Measurements from ENCODE around the gene EFCAB12. TPM values are rescaled to one million over a fixed set of nuclear protein-coding genes. Genes with fewer than 3 reads are reported as not detected.

Gene EFCAB12
- total RNA-seq, 1 donor from 2014 or later = 0.63 TPM

DNA sequence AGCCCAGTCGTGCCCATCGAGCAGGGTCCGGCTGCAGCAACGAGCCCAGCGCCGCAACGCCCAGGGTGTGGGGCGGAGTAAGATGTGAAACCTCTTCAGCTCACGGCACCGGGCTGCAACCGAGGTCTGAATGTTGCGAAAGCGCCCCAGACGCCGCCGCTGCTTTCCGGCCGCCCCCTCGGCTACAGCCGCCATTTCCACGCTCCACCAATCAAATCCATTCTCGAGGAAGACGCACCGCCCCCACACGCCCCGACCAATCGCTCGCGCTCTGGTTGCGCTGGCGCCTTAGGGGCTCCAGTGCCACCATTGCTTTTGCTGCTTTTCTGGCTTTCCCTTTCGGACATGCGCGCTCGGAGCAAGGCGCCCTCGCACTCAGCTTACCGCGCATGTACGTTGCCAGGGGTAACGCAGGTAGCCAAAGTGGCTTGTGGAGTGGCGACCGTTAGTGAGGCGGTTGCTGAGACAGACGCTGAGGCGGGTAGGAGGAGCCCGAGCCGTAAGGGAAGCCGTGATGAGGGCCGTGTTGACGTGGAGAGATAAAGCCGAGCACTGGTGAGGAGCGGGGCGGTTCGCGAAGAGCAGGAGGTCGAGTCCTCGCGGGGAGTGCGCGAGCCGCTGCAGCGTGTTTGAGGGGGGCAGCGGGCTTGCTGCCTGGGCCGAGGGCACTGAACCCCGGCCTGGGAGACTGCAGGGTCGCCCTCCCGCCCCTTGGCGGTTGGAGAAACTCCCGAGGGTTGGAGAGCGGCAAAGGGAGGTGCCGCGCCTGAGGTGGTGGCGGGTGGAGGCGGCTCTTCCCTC is 11.6 kb upstream of the EFCAB12 start, which contains the start of the genes IFT122 and MBD4:
IFT122 (plus strand) TSS at position 408 of the 801 bp plus-strand sequence; CDS start at position 515, 107 bp downstream.
MBD4 (minus strand) TSS at position 132 of the 801 bp plus-strand sequence; CDS start at position 17, 115 bp downstream.
- intact Hi-C loops (cut with micrococcal nuclease) = loop anchor here (1.0 to 10.0 kb wide), 8 partner anchors 12 to 790 kb away; partner anchors contain the start of genes CNBP, EFCAB12, RPN1 and TMCC1
- no peaks in the 10 kb centered on the region for H3K27me3 Mint-ChIP-seq
- H3K27ac Mint-ChIP-seq = peak within 1 kb of the TSS; percentile 99
- peaks cover 55% of the 10 kb centered on the region for H3K4me1 Mint-ChIP-seq
- H3K9me3 Mint-ChIP-seq = no peaks in the 10 kb centered on the region
- DNase-seq = peak; percentile 100
- H3K36me3 Mint-ChIP-seq (ENCODE audit: low read depth) = peaks cover 35% of the 10 kb centered on the region
- peak within 1 kb of the TSS; percentile 94 for H3K4me3 Mint-ChIP-seq

DNA sequence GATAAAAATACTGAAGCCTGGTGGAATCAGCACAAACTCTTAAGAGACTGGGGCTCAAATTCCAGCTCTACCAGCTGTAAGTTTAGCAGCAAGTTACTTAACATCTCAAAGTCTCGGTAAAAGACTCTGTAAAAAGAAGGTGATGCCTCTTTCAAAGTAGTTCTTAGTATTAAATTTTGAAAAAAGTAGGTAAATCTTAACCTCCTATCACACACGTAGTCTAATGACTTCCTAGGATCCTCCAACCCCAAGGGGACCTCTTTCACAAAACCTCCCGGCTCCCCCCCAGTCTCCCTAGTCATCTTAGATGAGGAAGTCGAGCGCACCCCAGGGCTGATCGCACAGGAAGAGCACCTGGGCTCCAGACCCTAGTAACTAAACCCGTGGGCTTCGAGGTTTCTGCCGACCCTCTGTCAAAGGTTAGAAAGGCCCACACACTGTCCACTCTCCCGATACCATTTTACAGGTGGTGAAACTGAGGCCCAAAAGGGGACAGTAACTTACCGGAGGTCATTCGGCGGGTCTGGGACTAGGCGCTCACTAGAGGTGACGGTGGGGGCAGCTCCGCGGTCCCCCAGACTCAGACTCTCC is 10.9 kb upstream of the EFCAB12 start:
- intact Hi-C loops (cut with micrococcal nuclease) = loop anchor here (10.0 kb wide), 1 partner anchor 255 kb away; the partner anchor contains the start of gene CNBP
- H3K27ac Mint-ChIP-seq = peak overlapping the region; percentile 99
- H3K9me3 Mint-ChIP-seq = no peaks in the 10 kb centered on the region
- DNase-seq = peak; percentile 85
- no peaks in the 10 kb centered on the region for H3K27me3 Mint-ChIP-seq
- peaks cover 59% of the 10 kb centered on the region for H3K4me1 Mint-ChIP-seq
- H3K36me3 Mint-ChIP-seq (ENCODE audit: low read depth) = peaks cover 39% of the 10 kb centered on the region
- peak overlapping the region; percentile 94 for H3K4me3 Mint-ChIP-seq

DNA sequence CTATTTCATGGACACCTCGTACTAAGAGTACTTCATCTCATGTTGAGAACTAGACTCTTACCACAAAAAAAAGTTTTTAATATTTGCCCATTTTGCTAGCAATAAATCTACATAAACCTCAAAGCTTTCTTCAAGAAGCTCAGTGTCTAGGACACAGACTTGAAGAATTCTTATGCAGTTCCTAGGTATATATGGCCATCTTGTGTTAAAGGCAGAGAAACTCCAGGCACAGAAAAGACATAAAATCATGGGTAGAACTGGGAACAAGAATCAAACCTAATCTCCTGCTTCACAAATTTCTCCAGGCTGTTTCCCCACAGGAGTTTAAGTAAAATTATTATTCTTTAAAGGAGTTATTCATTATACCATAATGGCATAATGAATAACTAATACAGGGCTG is 6.9 kb upstream of the EFCAB12 start:
- H3K9me3 Mint-ChIP-seq = no peaks in the 10 kb centered on the region
- no peak overlapping the region for H3K27ac Mint-ChIP-seq
- H3K4me1 Mint-ChIP-seq = peaks cover 43% of the 10 kb centered on the region
- intact Hi-C loops (cut with micrococcal nuclease) = loop anchor here (10.0 kb wide), 1 partner anchor 251 kb away; the partner anchor contains the start of gene CNBP
- H3K36me3 Mint-ChIP-seq (ENCODE audit: low read depth) = peaks cover 69% of the 10 kb centered on the region
- H3K4me3 Mint-ChIP-seq = peak overlapping the region; percentile 50
- no peak for DNase-seq
- no peaks in the 10 kb centered on the region for H3K27me3 Mint-ChIP-seq

DNA sequence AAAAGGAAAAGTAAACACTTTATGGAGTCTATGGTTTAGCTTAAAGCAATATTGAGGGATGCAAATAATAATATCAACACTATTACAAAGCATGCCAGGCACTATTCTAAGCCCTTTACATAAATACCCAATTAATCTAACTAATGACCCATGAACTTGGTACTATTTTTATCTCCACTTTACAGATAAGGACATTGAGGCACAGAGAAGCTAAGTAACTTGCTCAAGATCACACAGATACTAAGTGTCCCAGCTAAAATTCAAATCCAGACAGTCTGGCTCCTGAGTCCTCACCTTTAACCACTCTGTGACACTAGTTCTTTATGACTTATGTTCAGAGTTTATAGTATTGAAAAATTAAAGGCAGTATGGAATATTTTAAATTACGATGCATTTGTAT is 5.7 kb upstream of the EFCAB12 start:
- H3K4me1 Mint-ChIP-seq = peaks cover 44% of the 10 kb centered on the region
- H3K4me3 Mint-ChIP-seq = no peak overlapping the region
- H3K27ac Mint-ChIP-seq = no peak overlapping the region
- H3K9me3 Mint-ChIP-seq = no peaks in the 10 kb centered on the region
- peaks cover 65% of the 10 kb centered on the region for H3K36me3 Mint-ChIP-seq (ENCODE audit: low read depth)
- no peaks in the 10 kb centered on the region for H3K27me3 Mint-ChIP-seq
- no peak for DNase-seq
- intact Hi-C loops (cut with micrococcal nuclease) = loop anchor here (10.0 kb wide), 1 partner anchor 249 kb away; the partner anchor contains the start of gene CNBP

DNA sequence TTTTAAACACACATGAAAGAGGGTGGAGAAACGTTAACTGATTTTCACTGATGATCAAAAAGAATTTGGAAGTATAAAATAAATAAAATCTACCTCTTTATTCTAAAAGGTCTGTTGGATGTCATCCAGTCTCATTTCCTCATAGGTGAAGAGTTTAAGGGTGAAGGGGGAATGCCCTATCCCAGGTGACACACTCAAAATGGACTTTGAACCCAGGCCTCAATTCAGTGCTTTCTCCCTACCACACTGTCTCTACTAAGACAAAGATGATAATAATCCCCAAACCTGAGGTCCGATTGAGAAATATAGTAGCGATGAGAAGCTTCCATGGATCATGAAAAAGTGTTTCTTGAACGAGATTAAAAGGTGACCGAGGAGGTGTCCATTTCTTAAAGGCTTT is 5.1 kb upstream of the EFCAB12 start:
- Mint-ChIP-seq H3K36me3 (ENCODE audit: low read depth) (peaks cover 65% of the 10 kb centered on the region), H3K4me1 (peaks cover 49% of the 10 kb centered on the region), H3K9me3 (no peaks in the 10 kb centered on the region), H3K27ac (no peak overlapping the region), H3K27me3 (no peaks in the 10 kb centered on the region), H3K4me3 (no peak overlapping the region)
- no peak for DNase-seq
- intact Hi-C loops (cut with micrococcal nuclease) = loop anchor here (10.0 kb wide), 1 partner anchor 249 kb away; the partner anchor contains the start of gene CNBP

DNA sequence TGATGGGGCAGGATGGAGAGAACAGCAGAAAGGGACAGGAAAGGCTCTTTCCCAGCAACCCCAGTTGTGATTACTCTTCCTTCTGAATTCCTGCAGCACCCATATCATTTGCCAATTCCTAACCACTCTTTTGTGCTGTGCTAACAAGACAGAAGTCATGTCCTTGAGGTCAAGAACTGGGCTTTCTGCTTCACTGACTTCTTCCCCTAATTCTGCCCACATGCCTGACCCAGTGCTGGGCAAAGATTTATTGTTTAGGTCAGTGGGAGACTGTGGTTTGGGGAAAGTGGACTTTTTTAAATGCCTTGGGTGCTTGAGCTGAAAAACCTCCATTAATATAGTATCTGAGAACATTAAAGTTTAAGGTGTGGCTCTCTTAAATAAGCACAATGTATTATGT is 4.2 kb upstream of the EFCAB12 start:
- intact Hi-C loops (cut with micrococcal nuclease) = loop anchor here (10.0 kb wide), 1 partner anchor 248 kb away; the partner anchor contains the start of gene CNBP
- Mint-ChIP-seq H3K4me1 (peaks cover 50% of the 10 kb centered on the region), H3K9me3 (no peaks in the 10 kb centered on the region), H3K27me3 (peaks cover 2% of the 10 kb centered on the region), H3K4me3 (no peak overlapping the region), H3K36me3 (ENCODE audit: low read depth) (peaks cover 63% of the 10 kb centered on the region), H3K27ac (no peak overlapping the region)
- no peak for DNase-seq

DNA sequence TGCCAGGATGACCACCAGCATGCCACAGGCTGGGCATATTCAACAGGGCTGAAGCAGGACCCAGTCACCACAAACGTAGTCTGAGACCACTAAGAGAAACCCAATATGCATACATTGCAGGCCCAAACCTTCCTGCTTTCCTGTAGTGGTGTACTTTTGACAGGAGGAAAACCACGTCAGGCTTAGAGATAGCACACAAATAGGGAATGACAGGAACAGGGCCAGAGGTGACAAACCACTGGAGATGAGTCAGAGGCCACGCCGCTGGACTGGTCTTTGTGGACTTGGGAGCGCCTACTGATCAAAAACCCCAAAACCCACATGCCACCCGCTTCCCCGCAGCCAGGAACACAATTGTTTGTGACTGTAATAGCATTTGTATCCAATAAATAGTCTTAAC is 3.6 kb upstream of the EFCAB12 start:
- Mint-ChIP-seq H3K27ac (peak overlapping the region; percentile 15), H3K27me3 (peaks cover 3% of the 10 kb centered on the region), H3K4me3 (no peak overlapping the region), H3K9me3 (no peaks in the 10 kb centered on the region), H3K36me3 (ENCODE audit: low read depth) (peaks cover 60% of the 10 kb centered on the region), H3K4me1 (peaks cover 50% of the 10 kb centered on the region)
- DNase-seq = no peak
- intact Hi-C loops (cut with micrococcal nuclease) = loop anchor here (10.0 kb wide), 1 partner anchor 247 kb away; the partner anchor contains the start of gene CNBP

DNA sequence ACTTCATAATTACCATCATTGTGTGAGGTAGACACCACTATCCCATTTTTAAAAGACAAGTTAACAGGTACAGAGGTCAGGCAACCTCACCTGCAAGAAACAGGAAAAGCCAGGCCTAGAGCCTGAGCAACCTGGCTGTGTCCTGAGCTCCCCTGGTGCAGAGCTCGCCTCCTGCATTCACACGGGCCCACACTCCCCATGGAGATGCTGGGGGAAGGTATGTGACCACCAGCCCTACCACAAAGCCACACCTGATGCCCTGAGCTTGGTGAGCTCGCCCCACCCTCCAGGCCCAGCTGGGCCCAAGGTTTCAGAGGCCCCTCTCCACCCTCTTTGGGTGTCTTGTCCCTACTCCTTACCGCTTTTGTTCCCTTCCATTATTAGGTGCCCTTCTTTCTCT is 1.2 kb upstream of the EFCAB12 start:
- DNase-seq = no peak
- Mint-ChIP-seq H3K9me3 (no peaks in the 10 kb centered on the region), H3K4me3 (no peak overlapping the region), H3K36me3 (ENCODE audit: low read depth) (peaks cover 39% of the 10 kb centered on the region), H3K27me3 (peaks cover 3% of the 10 kb centered on the region), H3K27ac (peak overlapping the region; percentile 22), H3K4me1 (peaks cover 32% of the 10 kb centered on the region)
- intact Hi-C loops (cut with micrococcal nuclease) = loop anchor here (10.0 kb wide), 1 partner anchor 245 kb away; the partner anchor contains the start of gene CNBP

DNA sequence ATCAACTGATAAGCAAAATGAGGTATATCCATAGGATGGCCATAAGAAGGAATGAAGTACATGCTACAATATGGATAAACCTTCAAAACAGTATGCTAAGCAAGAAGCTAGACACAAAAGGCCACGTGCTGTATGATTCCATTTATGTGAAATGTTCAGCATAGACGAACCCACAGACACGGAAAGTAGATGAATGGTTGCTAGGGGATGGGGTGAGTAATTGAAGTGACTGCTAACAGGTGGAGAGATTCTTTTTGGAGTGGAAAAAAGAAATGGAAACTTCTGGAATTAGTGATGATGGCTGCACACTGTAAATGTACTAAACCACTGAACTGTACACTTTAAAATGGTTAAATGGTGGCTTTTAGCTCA is 630 bp upstream of the EFCAB12 start:
- Mint-ChIP-seq H3K4me3 (peak overlapping the region; percentile 78), H3K4me1 (peaks cover 31% of the 10 kb centered on the region), H3K27ac (peak overlapping the region; percentile 52), H3K9me3 (no peaks in the 10 kb centered on the region), H3K36me3 (ENCODE audit: low read depth) (peaks cover 36% of the 10 kb centered on the region), H3K27me3 (peaks cover 3% of the 10 kb centered on the region)
- intact Hi-C loops (cut with micrococcal nuclease) = no loop called here
- no peak for DNase-seq

DNA sequence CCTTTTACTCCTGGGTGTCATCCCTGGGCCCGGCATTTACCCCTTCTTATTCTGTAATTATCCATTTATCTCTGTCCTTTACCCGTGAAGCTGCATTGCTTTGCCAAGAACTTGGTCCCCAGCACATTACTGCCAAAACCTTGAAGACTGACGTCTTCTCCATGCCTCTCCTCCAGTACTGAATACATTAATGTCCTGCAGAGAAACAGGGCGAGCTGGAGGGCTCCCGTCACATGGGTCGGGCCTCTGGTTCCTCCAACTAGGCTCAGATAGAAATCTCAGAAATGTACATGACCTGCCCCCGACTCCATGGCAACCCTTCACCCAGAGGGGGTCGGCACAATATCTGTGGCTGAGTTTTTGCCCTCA is 445 bp downstream of the EFCAB12 start:
- H3K36me3 Mint-ChIP-seq (ENCODE audit: low read depth) = peaks cover 25% of the 10 kb centered on the region
- H3K4me1 Mint-ChIP-seq = peaks cover 33% of the 10 kb centered on the region
- no peak for DNase-seq
- peaks cover 3% of the 10 kb centered on the region for H3K27me3 Mint-ChIP-seq
- H3K4me3 Mint-ChIP-seq = peak overlapping the region; percentile 78
- no peak overlapping the region for H3K27ac Mint-ChIP-seq
- no peaks in the 10 kb centered on the region for H3K9me3 Mint-ChIP-seq
- intact Hi-C loops (cut with micrococcal nuclease) = loop anchor here (1.0 kb wide), 2 partner anchors 12 to 29 kb away; partner anchors contain the start of gene IFT122

DNA sequence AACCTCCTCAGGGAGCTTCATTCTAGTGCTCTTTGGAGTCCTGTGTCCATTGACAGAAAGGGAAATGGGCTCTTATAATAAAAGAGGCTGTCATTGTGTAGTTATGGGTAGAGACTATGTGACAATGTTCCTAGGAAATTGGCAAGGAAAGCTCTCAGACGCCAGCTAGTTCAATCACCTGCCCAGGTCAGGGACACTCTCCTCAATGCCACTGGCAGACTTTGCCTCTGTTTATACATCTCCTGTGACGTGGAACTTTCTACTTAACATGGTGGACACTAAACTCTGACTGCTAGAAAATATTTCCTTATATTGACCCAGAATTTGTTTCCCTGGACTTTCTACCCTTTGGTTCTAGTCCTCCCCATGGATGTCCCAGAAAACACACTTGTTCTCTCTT is 2.8 kb downstream of the EFCAB12 start:
- intact Hi-C loops (cut with micrococcal nuclease) = no loop called here
- H3K9me3 Mint-ChIP-seq = no peaks in the 10 kb centered on the region
- peaks cover 3% of the 10 kb centered on the region for H3K27me3 Mint-ChIP-seq
- H3K36me3 Mint-ChIP-seq (ENCODE audit: low read depth) = peaks cover 9% of the 10 kb centered on the region
- no peak overlapping the region for H3K4me3 Mint-ChIP-seq
- no peak for DNase-seq
- H3K27ac Mint-ChIP-seq = no peak overlapping the region
- peaks cover 31% of the 10 kb centered on the region for H3K4me1 Mint-ChIP-seq

DNA sequence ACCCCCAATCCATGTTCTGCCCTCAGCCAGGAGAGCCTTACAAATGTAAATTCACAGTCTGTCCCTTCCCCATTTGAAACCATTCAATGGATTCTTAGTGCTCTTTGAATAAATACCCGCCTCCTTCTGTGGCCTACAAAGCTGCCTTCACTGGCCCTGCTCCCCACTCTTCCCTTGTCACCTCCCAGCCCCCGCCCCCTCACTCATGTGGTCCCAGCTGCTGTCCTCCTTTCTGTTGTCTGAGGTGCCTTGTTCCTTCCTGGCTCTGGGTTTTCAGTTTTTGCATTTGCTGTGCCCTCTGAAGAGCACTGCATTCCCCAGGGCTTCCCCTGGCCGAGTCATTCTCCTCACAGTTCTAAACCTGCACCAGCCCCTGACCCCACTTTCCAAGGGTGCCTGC is 3.2 kb downstream of the EFCAB12 start:
- H3K4me1 Mint-ChIP-seq = peaks cover 31% of the 10 kb centered on the region
- intact Hi-C loops (cut with micrococcal nuclease) = no loop called here
- peaks cover 3% of the 10 kb centered on the region for H3K27me3 Mint-ChIP-seq
- no peaks in the 10 kb centered on the region for H3K9me3 Mint-ChIP-seq
- no peak for DNase-seq
- peaks cover 7% of the 10 kb centered on the region for H3K36me3 Mint-ChIP-seq (ENCODE audit: low read depth)
- H3K4me3 Mint-ChIP-seq = no peak overlapping the region
- no peak overlapping the region for H3K27ac Mint-ChIP-seq

DNA sequence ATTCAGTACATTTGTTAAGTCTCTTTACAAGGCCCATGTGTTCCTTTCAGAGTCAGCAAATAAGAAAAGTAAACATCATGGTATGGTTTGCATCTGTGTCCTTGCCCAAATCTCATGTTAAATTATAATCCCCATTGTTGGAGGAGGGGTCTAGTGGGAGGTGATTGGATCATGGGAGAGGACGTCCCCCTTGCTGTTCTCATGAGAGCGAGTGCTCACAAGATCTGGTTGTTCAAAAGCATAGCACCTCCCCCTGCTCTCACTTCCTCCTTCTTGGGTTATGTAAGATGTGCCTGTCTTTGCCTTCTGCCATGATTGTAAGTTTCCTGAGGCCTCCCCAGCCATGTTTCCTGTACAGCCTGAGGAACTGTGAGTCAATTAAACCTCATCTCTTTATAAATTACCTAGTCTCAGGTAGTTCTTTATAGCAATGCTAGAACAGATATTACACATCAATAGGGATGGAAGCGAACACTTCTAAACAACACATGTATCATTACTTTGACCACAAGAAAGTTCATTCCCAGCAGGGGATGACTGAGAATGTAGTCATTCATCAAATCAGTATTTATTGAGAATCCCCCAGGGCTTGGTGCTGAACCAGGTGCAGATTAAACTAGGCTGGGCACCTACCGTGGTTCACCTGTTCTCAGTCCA is 4.1 kb downstream of the EFCAB12 start:
- Mint-ChIP-seq H3K9me3 (no peaks in the 10 kb centered on the region), H3K36me3 (ENCODE audit: low read depth) (peaks cover 4% of the 10 kb centered on the region), H3K27ac (peak overlapping the region; percentile 14), H3K4me1 (peaks cover 27% of the 10 kb centered on the region), H3K4me3 (no peak overlapping the region), H3K27me3 (peaks cover 3% of the 10 kb centered on the region)
- intact Hi-C loops (cut with micrococcal nuclease) = no loop called here
- DNase-seq = no peak

Data from activated CD4-positive, alpha-beta T cell treated with anti-CD3 and anti-CD28 coated beads, Interleukin-2, amount 10 ng/mL, durations not matched to agents 24 days and 14 days (primary cell).